GM12878 (cell line): ENCODE results near the gene DDX46.

Source experiments
- NFYB ChIP-seq: IDR thresholded peaks from 2 replicates; pipeline ENCODE4 v1.6.1; 2011; ENCODE audit warnings: low read depth, mild to moderate bottlenecking, low read length, improper control_type of control experiment, moderate library complexity; ENCODE audit not compliant: insufficient read depth
- POLR2AphosphoS2 ChIP-seq: IDR thresholded peaks from 2 replicates; pipeline ENCODE4 v1.6.1; 2011; ENCODE audit warnings: low read depth, mild to moderate bottlenecking, low read length, improper control_type of control experiment, moderate library complexity

- TF ChIP-seq POLR2AphosphoS2 (no peak), NFYB (no peak)
Measured at GRCh38 chr5:134784241-134784920, 25.8 kb downstream of the DDX46 start.
